Islet of Langerhans (tissue), 1 donor: Measurements from ENCODE around the gene ARHGAP15.
A peak's percentile ranks its signal among the peaks of the same experiment; 100 is the strongest.

ENCODE experiments used
- FAIRE-seq: peaks from one replicate; lab custom pipeline; 2011; peaks lifted over from hg19 to GRCh38; lab: Jason Lieb, UNC

ARHGAP15 gene

DNA sequence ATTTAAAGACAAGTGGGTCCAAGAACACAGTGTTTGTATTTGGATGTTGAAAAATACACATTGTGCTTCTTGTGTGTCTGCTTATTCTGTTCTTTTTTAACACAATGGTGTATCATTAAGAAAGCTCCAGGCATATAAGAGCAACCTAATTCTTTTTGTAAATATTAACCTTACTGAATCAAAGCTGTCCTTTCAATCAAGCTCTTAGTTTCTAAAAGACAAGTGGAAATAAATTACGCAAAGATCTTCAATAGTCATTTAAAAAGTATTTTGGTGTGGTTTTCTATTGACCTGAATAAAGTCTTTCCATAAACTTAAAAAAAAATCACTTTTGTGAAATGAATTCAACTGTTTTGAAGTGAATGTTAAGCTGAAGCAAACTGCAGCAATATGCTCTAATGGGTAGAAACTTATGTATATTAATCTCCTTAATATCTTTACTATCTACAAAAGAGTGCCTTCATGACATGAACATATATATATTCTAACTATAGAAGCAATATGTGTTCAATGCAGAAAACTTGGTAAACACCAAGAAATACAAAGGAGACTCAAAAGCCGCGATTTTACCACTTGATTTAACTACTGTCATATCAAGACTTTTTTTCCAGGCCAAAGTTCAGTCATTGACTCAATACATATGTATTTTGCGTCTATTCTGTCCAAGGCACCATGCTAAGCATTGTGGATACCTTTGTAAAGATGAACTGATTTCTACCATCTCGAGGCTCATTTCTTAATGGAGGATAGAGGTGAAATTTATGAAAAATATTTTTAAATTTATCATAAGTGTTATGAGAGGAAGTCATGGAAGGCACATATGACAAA lies 97.7 kb downstream of the ARHGAP15 start:
- no peak for FAIRE-seq

DNA sequence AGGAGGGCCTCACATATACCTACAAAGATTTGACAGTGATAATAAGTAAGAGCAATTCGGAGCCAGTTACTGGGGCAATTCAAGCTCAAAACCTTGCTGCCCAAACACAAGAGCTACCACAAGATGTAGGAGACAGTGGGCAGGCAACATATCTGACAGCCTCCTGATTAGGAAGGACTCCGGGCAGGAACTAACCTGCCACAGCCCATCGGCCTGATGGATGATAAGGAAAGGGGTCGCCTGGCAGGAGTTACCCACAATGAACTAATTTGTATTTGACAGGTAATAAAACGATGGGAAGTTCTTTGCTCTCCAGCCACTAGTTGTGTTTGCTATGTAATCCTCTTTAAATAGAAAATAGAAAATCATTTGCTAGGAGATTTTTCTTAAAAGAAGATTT lies 100.2 kb downstream of the ARHGAP15 start:
- no peak for FAIRE-seq

DNA sequence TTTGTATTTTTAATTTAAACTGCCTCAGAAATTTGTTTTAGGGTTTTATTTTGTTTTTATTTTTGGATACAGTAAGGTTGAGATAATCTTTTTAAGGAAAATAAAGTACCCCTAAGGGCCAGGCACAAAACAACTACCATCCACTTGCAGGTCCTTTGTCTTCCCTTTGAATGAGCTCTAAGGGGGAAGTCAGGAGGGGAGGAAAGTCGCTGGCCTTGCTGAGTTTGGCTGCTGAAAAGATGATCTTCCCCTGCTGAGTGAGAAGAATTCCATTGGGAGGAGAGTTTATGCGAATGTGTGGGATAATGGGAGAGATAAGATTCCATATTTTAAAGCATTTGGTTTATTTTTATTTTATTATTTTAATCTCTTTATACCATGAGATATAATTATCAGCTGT lies 100.7 kb downstream of the ARHGAP15 start:
- no peak for FAIRE-seq

DNA sequence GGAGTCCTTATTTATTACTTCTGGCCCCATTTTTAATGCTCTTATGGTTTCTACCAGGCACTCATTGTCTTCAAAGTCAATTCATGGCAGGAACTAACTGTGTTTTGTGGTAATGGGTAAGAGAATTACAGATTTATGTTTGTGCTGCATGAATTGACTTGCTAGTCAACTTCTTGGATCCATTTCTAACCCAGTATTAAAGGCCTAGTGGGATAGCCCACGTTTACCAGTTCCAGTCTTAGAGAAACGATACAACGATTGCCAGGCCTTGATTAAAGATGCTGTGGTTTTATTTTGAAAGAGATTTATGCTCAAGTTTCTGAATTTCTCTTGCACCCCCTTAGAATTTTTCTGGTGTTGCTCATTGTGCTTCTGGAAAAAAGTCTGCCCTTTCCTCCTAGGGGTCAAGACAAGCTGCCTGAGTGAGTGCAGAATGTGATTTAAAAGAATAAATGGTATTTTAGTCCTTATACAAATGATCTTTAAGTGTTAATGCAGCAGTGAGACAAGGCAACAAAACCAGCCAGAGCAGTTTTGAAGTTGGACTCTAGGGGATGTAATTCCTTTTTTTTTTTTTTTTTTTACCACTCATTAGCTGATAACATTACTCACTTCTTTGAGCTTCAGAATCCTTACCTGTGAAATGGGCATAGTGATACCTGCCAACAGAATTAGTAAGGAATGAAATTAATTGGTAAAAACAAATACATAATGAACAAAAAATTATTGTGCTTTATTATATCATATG lies 101.5 kb downstream of the ARHGAP15 start:
- FAIRE-seq = no peak

DNA sequence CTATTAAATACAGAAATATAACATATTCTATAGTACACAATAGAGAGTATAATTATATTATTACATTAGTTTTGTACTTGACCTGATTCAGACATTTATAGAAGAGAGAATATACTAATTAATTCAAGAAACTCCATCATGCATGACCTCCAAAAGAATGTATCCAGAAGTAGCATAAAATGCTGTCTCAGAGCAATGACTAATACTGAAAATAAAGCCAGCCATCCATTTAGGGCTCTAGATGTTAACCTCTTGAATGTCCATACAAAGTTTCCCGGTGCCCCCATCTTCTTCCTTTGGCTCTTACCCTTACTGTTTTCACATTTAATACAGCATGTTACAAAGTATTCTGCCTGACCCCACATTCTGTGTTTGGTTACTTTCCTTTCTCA lies 102.0 kb downstream of the ARHGAP15 start:
- no peak for FAIRE-seq

DNA sequence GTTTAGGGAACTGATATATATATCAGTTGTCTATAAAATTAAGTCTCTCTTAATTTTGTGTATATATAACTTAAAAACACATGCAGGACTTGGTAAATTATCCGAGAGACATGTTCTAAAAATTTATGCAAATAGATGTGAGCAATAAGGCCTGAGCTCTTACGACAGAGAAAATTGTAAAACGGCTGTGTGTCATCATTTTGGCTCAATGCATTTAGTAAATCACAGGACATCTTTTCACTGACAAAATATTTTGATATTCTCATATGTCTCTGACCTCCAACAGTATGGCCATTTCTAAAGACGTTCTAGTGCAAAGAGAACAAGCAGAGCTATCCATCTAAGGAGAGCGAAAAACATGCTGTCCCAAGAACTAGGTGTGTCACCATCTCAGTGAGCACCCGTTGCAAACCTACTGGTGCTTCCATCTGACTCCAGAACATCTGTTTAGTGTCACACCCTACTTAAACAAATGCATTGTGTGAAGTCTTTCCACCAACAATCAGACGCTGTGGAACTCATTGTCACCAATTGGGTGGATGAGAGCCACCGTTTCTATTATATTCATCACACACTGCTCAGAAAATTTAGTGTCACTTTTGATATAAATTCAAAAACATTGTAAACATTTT lies 108.0 kb downstream of the ARHGAP15 start:
- FAIRE-seq = no peak

DNA sequence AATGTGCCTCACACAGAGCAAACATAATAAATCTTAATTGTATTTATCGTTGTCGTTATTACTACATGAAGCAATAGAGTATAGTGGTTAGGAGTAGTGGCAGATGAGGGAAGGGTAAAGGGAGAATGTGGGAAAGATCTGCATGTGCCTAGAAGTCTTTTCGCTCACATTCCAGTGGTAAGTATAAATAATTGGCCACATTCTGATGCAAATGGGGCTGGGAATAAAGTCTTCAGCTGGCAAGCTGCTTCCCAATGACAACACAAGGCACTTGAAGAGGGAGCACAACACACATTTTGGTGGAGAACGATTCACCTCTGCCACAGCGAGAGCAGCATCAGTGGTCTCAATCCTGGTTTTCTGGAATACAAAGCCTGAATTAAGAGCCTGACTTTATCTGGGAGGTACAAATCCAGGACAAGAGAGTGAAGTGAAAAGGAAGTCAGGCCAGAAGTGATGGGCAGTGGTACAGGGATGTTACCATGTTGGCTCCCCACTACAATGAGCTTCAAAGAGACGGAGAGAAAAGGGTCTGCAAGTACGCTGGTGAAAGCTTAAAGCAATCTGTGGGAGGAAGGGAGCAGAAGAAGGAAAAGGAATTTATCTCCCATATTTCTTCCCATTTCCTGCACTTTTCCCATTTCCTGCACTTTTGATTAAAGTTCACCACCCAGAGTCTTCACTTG lies 112.3 kb downstream of the ARHGAP15 start:
- no peak for FAIRE-seq

DNA sequence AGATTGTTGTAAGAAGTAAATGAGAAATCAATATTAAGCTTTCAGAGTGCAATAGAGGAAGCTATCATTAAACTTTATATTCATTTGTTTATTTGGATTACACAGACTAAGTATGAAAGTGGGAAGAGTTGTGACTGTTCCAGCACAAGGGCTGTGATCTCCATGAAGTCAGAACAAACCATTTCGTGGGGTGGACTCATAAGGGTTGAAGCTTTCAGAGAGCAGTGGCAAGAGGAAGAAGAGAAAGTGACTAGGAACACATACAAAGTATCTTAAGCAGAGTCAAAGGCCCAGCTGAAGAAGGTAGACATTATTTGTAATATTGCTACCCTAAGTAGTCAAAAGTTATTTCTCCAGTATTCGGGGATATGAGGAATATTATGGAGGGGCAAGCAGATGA lies 117.0 kb downstream of the ARHGAP15 start:
- no peak for FAIRE-seq

DNA sequence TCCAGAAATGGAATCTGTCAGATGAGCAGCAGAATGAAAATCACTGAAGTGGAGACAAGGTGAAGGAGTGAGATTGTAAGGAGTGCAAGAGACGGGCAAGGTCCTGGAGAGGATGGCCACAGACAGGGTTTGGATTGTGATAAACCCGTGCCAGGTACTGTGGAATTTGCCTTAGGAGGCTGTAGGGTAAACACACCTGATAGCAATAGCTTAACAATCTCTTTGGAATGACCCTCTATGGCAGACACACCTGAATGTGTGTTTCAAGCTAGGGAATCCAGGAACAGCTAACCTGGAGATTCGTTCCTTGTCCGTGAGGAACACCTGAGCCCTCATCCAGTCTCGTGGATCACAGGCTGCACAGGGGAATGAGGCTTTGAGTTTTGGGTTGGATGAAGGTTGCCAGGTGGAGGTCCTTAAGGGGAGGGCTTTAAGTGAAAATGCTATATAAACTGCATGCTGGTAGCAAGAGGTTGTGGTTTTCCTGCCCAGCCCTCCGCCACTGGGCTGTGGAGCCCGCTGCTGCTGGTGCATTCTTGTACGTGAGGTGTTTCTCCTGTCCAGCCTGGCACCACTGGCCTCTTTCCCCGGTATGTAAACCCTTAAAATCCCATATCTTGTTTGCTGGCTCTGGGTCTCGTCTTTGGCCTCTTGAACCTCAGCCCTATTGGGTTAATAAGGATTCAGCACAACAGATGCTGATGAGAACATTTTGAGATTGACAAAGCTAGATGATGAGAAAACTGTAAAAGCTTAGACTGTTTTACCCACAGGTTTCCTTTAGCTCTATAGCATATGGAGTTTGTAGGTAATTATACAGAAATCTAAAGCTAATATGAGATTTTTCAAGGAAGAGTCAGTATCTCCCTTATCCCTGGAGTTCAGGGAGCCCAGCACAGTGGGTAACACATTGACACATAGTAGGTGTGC lies 117.9 kb downstream of the ARHGAP15 start:
- FAIRE-seq = no peak

DNA sequence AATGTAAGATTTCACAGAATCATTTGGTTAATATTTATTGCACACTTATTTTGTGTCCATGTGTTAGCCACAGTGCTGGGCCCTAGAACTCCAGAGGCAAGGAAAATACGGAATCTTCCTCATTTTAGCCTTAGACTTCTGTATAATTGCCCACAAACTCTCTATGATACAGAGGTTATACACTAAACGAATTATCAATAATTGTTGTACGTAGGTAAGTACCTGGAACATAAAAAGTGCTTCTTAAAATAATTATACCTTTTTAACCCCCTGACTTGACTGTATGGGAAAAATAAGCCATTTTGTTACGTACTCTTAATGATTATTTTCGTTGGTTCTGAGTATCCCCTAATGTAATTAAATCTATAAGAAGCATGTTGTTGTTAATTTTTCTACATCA lies 119.4 kb downstream of the ARHGAP15 start:
- FAIRE-seq = no peak

DNA sequence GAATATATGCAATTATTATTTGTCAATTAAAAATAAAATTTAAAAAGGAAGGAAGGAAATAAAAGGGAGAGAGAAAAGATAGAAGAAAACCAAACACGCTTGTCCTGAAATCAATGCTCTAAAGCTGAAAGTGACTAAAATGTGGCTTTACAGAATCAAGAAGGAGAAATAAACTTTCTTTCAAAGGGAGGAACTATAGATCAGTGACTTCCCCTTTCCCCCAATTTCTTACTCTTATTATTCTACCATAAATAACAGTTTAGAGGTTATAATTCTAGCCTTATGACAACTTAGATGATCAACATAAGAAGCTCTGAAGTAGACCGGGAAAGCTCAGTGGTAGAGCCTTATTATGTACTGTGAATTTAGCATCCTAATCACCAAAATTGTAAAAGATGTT lies 122.5 kb downstream of the ARHGAP15 start:
- no peak for FAIRE-seq

DNA sequence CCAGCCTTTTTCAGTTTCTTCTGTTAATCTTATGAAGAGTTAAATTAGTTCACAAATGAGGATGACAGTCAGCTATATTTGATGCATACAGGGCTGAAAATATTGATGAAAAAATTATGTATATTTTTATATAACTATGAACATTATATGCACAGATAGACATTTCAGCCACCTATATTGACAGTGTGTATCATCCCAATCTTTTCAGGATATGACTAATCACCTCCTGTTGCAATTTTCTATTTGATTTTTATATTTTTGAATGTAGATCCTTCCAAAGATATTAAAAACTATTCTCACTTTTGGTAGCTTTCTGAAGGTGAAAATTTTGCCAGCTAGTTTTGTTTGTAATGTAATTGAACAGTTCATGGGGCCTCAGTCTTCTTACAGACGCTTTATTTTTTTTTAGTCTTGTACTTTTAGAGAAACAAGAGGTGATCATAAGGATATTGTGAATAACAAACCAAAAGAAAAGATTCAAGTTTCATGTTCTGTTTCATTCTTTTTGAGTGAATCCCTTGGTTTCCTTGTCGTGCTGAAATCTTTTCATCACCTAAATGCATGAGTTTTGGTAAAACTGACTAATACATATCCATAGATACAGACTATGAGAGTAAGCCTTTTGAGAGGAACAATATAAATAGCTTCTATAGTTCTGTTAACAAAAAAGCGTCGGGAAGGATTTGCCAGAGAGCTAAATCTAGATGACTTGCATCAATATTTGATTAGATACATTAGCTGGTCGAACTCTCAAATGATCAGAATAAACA lies 123.1 kb downstream of the ARHGAP15 start:
- no peak for FAIRE-seq

DNA sequence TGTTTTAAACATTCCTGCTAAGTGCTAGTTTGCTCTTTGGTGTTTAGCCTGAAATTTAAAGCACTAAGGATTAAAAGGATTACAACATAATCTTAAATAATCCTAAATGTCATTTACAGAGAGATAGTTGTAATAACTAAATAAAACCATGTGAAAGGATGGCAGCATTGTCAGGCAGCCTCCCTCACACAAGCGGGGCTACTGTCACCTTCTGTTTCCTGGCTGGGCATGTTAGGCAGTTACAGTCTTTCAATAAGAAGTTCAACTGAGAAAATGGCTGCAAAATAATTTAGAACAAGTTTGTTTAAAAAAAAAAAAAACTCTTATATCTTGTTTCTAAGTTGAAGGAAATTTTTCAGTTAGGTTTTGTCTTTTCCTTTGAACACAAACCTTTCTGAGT lies 124.9 kb downstream of the ARHGAP15 start:
- no peak for FAIRE-seq

DNA sequence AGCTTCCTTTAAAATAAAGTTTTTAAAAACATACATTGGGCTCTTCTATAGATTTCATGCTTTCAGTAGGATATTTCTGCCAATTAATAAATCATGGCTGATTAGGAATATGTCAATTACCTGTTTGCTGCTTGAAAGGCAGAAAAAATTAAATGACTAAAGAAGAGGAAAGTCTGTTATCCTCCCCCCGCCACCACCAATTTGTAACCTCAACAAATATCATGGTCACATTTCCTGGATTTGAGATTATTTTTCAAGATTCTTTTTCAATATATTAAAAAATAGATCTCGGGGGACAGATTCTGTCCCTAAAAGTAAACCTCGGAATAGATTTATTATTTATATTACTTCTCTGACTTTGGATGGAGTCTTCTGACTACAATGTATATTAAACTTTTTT lies 125.9 kb downstream of the ARHGAP15 start:
- no peak for FAIRE-seq

DNA sequence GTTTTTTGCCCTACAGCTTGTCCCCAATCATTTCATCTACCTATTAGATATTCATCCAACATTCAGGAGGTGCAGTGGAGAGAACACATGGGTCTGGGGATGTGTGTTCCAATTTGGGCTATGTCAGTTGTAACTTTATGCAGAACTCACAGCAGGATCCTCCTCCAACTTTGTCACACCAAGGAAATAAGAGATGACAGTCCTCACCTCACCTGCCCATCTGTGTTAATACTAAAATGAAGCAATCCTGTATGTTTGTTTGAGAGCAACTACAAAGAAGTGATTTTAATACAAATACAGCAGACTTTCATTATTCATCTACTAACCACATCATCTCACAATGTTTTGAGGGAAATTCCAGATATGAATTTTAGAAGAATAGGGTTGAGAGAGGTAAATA lies 126.7 kb downstream of the ARHGAP15 start:
- no peak for FAIRE-seq

DNA sequence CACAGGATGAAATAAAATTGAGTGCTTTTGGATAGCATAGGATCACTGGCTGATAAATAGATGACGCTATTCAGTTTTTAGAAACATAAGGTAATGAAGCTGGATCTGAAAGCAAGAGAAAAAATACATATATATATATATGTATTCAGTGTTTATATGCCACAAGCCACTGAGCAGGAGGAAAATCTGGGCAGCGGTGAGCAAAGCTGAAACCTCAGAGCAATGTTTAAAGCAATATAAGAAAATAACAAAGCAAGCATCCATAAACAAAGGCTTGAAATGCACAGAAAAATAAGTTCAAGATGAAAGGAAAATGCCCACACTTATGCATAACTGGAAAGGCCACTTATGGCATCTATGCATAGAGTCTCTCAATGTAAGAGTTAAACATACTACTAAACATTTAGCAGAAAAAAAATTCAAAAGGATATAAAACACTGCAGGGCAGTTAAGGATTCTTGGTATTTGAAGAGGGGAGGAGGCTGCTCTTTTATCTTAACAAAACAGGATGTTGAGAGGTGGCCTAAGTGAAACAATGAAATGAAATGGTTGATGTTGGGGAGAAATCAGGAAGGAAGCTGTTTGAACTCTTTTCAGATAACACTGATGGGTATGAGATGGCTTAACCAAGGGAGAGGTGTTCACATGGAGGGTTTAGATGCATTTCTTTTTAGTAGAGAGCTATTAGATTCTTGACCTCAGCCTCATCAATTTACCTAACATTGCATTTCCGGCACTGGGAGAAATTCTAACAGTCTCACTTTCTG lies 129.1 kb downstream of the ARHGAP15 start:
- no peak for FAIRE-seq

DNA sequence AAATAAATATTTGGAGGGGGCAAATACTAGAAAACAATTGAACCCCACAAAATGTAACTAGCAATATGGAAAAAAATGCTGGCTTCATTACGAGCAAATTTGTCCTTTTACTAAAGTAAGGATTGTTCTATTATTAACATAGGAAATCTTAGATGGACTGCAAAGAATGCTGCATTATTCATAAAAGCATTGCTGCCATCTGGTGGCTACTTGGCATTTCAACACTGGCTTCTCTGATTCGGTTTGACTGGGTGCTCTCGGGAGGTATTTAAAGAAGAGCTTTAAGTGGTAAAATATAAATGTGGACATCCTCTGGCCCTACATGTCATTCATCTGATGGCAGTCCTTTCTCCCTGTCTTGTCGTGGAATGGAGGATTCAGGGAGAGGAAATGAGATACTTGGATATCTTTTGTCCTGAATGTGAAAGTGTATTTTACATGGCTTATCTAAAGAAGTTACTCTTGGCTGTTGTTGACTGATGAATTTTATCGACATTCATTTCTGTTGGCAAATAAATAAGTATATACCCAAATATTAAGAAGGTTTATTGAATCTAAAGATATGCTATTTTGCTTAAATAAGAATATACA lies 130.2 kb downstream of the ARHGAP15 start:
- peak; percentile 92 for FAIRE-seq

DNA sequence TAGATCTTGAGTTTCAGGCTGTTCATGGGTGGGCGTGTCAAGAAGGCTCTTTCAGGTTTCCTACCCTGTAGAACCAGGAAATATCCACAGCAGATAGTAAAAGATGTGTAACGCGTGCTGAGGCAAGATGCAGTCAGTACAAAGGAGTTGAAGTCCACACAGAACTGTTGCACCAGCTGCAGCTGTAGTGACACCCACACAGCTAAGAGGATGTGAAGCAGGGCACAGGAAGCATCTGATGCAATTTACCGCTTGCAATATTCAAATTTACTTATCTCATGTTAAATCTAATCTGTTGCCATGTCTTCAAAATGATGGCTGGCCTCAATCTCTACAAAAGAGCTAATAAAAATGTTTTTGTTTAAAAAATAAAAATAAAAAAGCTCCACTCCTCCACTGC lies 132.8 kb downstream of the ARHGAP15 start:
- FAIRE-seq = no peak

DNA sequence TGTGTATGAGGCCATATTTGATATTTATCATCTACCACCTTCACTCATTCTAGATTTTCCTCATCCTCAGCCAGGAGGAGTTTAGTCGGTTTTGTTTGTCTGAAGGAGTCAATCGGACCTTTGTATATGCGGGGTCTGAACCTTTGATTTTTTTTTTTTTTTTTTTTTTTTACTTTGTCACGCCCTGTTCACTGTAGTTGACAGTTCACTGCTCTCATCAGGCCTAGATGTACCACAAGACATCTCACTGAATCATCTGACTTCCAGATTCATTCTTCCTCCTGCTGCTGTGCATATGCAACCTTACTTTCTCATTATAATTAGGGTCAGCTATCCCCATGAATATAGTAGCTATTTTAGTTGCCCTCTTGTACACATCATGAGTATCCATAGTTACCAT lies 133.2 kb downstream of the ARHGAP15 start:
- FAIRE-seq = no peak
